ENCODE data around the gene RGS6. TPM values are rescaled to one million over a fixed set of nuclear protein-coding genes. Genes with fewer than 3 reads are reported as not detected.

Gene RGS6
- total and polyA plus RNA-seq, 4 experiments from 2014 or later, result 0.32 TPM; not detected in 3

DNA sequence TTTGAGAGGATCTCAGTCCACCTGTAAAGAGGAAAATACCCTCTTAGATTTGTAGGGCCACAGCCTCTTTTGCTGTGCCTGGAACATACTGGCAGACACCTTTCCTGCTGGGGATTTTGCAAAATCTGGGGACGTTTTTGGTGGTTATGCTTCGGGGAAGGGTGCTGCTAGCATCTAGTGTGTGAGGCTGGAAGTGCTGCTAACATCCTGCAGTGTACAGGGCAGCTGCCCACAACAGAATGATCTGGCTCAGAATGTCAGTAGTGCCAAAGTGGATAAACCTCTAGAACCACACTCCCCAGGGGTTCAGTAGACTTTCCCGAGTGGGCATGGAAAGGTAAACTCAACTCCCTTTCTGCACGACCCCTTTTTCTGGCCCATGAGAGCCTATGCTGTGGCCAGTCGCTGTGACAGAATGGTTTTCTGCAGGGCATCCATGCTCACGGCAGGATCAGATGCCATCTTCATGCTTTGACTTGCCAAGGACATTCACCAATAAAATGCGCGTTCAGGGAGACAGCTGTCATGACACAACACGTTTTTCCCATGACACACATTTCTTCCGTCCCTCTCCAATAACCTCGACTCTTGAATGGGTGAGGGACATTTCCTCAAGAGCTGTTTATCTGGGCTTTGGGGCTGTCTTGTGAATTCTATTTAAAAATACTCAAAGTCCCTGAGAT is 240.9 kb downstream of the RGS6 start:
- Histone ChIP-seq H3K4me3 (ENCODE audit: low read length in 2 of 2) (no peak overlapping the region), H3K9me3 (ENCODE audit: control insufficient read depth in 1 of 2, low read length in 2 of 2) (no peaks in the 10 kb centered on the region), H3K27me3 (ENCODE audit: insufficient read depth, low read length) (peaks cover 3% of the 10 kb centered on the region), H3K27ac (ENCODE audit: low read depth, low read length) (no peak overlapping the region), H3K36me3 (ENCODE audit: insufficient read depth, low read length) (no peaks in the 10 kb centered on the region), H3K4me1 (ENCODE audit: insufficient read depth, low read length) (no peaks in the 10 kb centered on the region)
- Mint-ChIP-seq H3K4me3 (no peak overlapping the region), H3K36me3 (no peaks in the 10 kb centered on the region), H3K4me1 (no peaks in the 10 kb centered on the region), H3K9me3 (peaks cover 0 to 3% (median 0%) of the 10 kb centered on the region in 8 donors), H3K27ac (no peak overlapping the region), H3K27me3 (peaks cover 5 to 19% of the 10 kb centered on the region in 2 donors)
- no peak for DNase-seq
- ChIA-PET CTCF (ENCODE audit: partially characterized antibody) (no interaction called here), POLR2A (ENCODE audit: partially characterized antibody) (no interaction called here)
- intact Hi-C loops (cut with micrococcal nuclease), result no loop called here

DNA sequence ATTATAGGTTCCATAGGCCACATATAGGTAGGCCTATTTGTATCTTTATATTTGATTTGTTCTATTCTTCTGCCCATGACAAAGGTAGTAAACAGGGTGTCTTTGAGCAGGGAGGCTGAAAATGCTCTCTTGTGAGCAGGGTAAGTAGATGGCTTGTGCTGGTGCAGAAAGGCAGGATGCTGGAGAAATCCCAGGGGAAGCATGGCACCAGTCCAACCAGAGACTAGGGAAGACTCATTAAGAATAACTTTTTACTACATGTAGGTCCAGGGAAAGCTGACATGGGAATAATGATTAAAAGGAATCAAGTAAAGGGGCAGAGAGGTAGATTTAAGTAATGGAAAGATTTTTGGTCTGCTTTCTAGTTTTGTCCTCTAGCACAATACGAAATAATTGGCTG is 245.0 kb downstream of the RGS6 start:
- Histone ChIP-seq H3K27ac (ENCODE audit: low read depth, low read length) (no peak overlapping the region), H3K36me3 (ENCODE audit: insufficient read depth, low read length) (no peaks in the 10 kb centered on the region), H3K9me3 (ENCODE audit: control insufficient read depth in 1 of 2, low read length in 2 of 2) (no peaks in the 10 kb centered on the region), H3K4me3 (ENCODE audit: low read length in 2 of 2) (no peak overlapping the region), H3K27me3 (ENCODE audit: insufficient read depth, low read length) (peaks cover 3% of the 10 kb centered on the region), H3K4me1 (ENCODE audit: insufficient read depth, low read length) (no peaks in the 10 kb centered on the region)
- H3K9me3 Mint-ChIP-seq, result peaks cover 0 to 25% (median 14%) of the 10 kb centered on the region in 8 donors
- ChIA-PET POLR2A (ENCODE audit: partially characterized antibody) (no interaction called here), CTCF (ENCODE audit: partially characterized antibody) (no interaction called here)
- no peak overlapping the region for H3K27ac Mint-ChIP-seq
- peaks cover 5 to 28% of the 10 kb centered on the region in 2 donors for H3K27me3 Mint-ChIP-seq
- H3K4me3 Mint-ChIP-seq, result no peak overlapping the region
- H3K36me3 Mint-ChIP-seq, result no peaks in the 10 kb centered on the region
- DNase-seq, result no peak
- H3K4me1 Mint-ChIP-seq, result no peaks in the 10 kb centered on the region
- intact Hi-C loops (cut with micrococcal nuclease), result no loop called here

DNA sequence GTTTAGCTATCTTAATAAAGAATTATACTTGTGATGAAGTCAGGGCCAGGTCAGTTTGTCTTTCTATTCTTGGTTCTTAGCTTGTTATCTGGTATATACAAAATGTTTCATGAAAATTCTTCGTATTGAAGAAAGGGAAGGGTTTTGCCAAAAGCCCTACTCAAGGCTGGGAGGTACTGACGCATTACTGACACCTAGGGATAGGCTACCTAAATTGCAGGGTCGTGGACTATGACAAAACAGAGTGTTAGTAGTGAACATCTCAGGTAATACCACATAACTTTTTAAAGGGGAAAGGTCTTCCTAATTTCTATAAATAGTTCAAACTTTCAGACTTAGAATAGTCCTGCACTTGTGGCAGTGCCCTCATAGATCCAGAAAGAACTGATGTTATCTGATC is 246.3 kb downstream of the RGS6 start:
- Histone ChIP-seq H3K4me1 (ENCODE audit: insufficient read depth, low read length) (no peaks in the 10 kb centered on the region), H3K27ac (ENCODE audit: low read depth, low read length) (no peak overlapping the region), H3K36me3 (ENCODE audit: insufficient read depth, low read length) (no peaks in the 10 kb centered on the region), H3K4me3 (ENCODE audit: low read length in 2 of 2) (no peak overlapping the region), H3K27me3 (ENCODE audit: insufficient read depth, low read length) (peaks cover 3% of the 10 kb centered on the region), H3K9me3 (ENCODE audit: control insufficient read depth in 1 of 2, low read length in 2 of 2) (no peaks in the 10 kb centered on the region)
- no peaks in the 10 kb centered on the region for H3K36me3 Mint-ChIP-seq
- intact Hi-C loops (cut with micrococcal nuclease), result no loop called here
- ChIA-PET CTCF (ENCODE audit: partially characterized antibody) (no interaction called here), POLR2A (ENCODE audit: partially characterized antibody) (no interaction called here)
- H3K27me3 Mint-ChIP-seq, result peaks cover 5 to 21% of the 10 kb centered on the region in 2 donors
- peaks cover 0 to 25% (median 14%) of the 10 kb centered on the region in 8 donors for H3K9me3 Mint-ChIP-seq
- peak overlapping the region in 1 of 7 donors; percentile 30 for H3K27ac Mint-ChIP-seq
- H3K4me3 Mint-ChIP-seq, result no peak overlapping the region
- DNase-seq, result no peak
- H3K4me1 Mint-ChIP-seq, result peaks cover 0 to 8% (median 0%) of the 10 kb centered on the region in 4 donors

DNA sequence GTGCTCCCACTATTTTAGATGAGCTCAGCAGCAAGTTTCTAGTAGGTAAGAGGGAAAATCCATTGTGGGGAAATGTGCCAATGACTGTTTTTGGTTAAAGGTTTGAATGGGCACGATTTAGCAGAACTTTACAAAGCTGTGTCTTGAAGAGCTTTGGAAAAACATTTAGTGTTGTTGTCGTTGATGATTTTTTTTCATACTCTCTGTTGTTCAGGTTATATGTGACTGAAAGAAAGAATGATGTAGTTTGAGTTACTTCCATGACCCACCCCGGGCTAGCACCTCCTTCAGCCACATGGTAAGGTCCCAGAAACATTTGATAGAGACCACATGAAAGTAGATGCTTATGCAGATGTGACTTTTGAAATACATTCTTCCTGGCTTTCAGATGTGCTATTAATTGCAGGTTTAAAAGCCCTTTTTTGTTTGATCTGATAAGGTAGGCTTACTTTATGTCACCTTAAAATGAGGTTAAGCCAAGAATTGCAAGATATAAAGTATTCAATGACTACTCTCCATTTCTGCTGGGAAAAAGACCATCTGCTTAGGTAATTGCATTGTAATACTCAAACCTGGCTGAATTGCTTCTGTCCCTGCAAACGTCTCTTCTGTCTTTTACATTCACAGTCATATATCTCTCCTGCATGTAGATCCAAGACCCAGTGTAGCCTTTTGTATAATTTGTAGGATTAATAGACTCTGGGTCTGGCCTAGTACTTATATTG is 250.6 kb downstream of the RGS6 start:
- H3K4me1 ChIP-seq (ENCODE audit: insufficient read depth, low read length), result no peaks in the 10 kb centered on the region
- no peaks in the 10 kb centered on the region for H3K9me3 ChIP-seq (ENCODE audit: control insufficient read depth in 1 of 2, low read length in 2 of 2)
- no peak overlapping the region for H3K27ac ChIP-seq (ENCODE audit: low read depth, low read length)
- Mint-ChIP-seq H3K4me1 (peaks cover 0 to 8% (median 0%) of the 10 kb centered on the region in 4 donors), H3K36me3 (no peaks in the 10 kb centered on the region), H3K4me3 (no peak overlapping the region), H3K9me3 (peaks cover 0 to 23% (median 14%) of the 10 kb centered on the region in 8 donors), H3K27ac (no peak overlapping the region), H3K27me3 (peaks cover 11 to 14% of the 10 kb centered on the region in 2 donors)
- H3K27me3 ChIP-seq (ENCODE audit: insufficient read depth, low read length), result peaks cover under 1% of the 10 kb centered on the region
- no peaks in the 10 kb centered on the region for H3K36me3 ChIP-seq (ENCODE audit: insufficient read depth, low read length)
- ChIA-PET POLR2A (ENCODE audit: partially characterized antibody) (no interaction called here), CTCF (ENCODE audit: partially characterized antibody) (no interaction called here)
- intact Hi-C loops (cut with micrococcal nuclease), result no loop called here
- H3K4me3 ChIP-seq (ENCODE audit: low read length in 2 of 2), result no peak overlapping the region
- DNase-seq, result no peak

DNA sequence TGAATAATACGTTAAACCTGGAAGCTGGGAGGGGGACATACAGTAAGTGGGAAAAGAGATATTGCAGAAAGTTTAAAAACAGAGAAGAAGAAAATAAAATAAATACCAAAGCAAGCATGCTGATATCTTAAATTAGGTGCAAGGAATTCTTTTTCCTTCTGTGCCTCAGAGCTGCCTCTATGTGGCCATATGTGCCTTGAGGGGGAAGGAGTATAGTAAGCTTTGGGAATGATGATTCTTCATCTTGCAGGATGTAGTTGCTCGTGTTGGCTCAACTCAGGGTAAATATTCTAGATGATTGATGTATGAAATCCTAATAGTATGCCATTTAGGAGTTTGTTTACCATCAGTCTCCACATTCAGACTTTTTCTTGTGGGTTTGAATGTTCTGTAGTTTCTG is 251.4 kb downstream of the RGS6 start:
- Histone ChIP-seq H3K4me3 (ENCODE audit: low read length in 2 of 2) (no peak overlapping the region), H3K36me3 (ENCODE audit: insufficient read depth, low read length) (no peaks in the 10 kb centered on the region), H3K4me1 (ENCODE audit: insufficient read depth, low read length) (no peaks in the 10 kb centered on the region), H3K9me3 (ENCODE audit: control insufficient read depth in 1 of 2, low read length in 2 of 2) (no peaks in the 10 kb centered on the region), H3K27me3 (ENCODE audit: insufficient read depth, low read length) (no peaks in the 10 kb centered on the region), H3K27ac (ENCODE audit: low read depth, low read length) (no peak overlapping the region)
- Mint-ChIP-seq H3K27me3 (peaks cover 8 to 12% of the 10 kb centered on the region in 2 donors), H3K4me3 (no peak overlapping the region), H3K4me1 (peaks cover 0 to 8% (median 0%) of the 10 kb centered on the region in 4 donors), H3K9me3 (peaks cover 0 to 18% (median 14%) of the 10 kb centered on the region in 8 donors), H3K27ac (no peak overlapping the region), H3K36me3 (no peaks in the 10 kb centered on the region)
- ChIA-PET CTCF (ENCODE audit: partially characterized antibody) (no interaction called here), POLR2A (ENCODE audit: partially characterized antibody) (no interaction called here)
- intact Hi-C loops (cut with micrococcal nuclease), result no loop called here
- DNase-seq, result no peak

DNA sequence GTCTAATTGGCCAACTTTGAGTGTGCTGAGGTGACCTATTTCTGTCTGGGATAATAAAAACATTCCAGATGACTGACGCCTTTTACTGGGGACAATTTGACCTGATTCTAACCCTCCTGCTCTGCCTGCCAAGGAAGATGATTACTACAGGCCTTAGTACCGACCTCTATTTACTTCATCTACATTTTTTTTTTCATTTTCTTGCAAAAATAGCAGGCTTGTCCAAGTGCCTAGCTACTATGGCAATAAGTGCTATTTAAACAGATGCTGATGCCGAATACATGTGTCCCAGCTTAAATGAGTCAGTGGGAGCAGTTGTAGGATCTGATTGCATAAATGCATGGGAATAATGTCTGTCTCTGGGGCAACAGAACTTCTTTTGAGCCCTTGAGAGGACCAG is 254.3 kb downstream of the RGS6 start:
- Mint-ChIP-seq H3K27me3 (peaks cover 4 to 7% of the 10 kb centered on the region in 2 donors), H3K4me1 (peaks cover 0 to 8% (median 0%) of the 10 kb centered on the region in 4 donors), H3K27ac (no peak overlapping the region), H3K9me3 (peaks cover 0 to 2% (median 0%) of the 10 kb centered on the region in 8 donors), H3K36me3 (no peaks in the 10 kb centered on the region), H3K4me3 (no peak overlapping the region)
- Histone ChIP-seq H3K4me3 (ENCODE audit: low read length in 2 of 2) (no peak overlapping the region), H3K4me1 (ENCODE audit: insufficient read depth, low read length) (no peaks in the 10 kb centered on the region), H3K27me3 (ENCODE audit: insufficient read depth, low read length) (no peaks in the 10 kb centered on the region), H3K9me3 (ENCODE audit: control insufficient read depth in 1 of 2, low read length in 2 of 2) (no peaks in the 10 kb centered on the region), H3K36me3 (ENCODE audit: insufficient read depth, low read length) (no peaks in the 10 kb centered on the region), H3K27ac (ENCODE audit: low read depth, low read length) (no peak overlapping the region)
- intact Hi-C loops (cut with micrococcal nuclease), result no loop called here
- no peak for DNase-seq
- ChIA-PET POLR2A (ENCODE audit: partially characterized antibody) (no interaction called here), CTCF (ENCODE audit: partially characterized antibody) (no interaction called here)

DNA sequence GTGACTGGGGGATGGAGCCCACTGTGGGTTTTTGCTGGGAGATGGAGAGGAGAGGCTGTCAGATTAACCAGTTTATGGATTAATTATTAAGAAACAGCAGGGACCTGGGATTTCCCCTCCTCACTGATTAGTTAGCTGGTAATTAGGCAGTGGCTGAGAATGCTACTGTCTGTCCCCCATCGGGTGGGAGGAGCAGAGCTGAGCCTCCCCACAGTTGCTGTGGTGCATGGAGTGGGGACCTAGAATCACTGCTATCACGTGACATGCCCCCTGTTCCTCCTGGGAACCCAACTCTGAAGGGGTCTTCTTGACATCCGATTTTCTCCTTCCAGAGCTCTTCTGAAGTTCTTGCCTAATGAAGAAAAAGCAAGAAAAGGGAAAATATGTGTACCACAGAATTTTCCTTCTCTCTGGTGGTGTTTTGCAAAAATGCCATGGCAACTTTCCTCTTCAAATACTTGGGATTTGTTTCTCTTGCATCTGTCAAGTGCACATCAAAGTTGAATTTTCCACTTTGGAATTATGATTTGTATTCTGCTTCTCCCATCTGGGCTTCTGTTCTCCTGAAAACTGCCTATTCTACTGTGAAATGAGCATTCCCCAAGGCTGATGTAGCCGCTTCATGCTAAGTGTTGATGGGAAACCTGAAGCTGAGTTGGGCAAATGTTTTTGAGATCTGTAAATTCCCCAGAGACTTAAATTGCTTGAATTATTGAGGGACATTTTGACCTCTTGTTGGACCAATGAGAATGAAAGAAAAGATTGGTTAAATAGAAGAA is 264.2 kb downstream of the RGS6 start:
- Mint-ChIP-seq H3K4me3 (no peak overlapping the region), H3K9me3 (peaks cover 0 to 8% (median 0%) of the 10 kb centered on the region in 8 donors), H3K36me3 (no peaks in the 10 kb centered on the region), H3K4me1 (no peaks in the 10 kb centered on the region), H3K27ac (no peak overlapping the region), H3K27me3 (peaks cover 2 to 9% of the 10 kb centered on the region in 2 donors)
- no peak overlapping the region for H3K27ac ChIP-seq (ENCODE audit: low read depth, low read length)
- DNase-seq, result no peak
- no peaks in the 10 kb centered on the region for H3K27me3 ChIP-seq (ENCODE audit: insufficient read depth, low read length)
- H3K9me3 ChIP-seq (ENCODE audit: control insufficient read depth in 1 of 2, low read length in 2 of 2), result no peaks in the 10 kb centered on the region
- POLR2A ChIA-PET (ENCODE audit: partially characterized antibody), result no interaction called here
- no peak overlapping the region for H3K4me3 ChIP-seq (ENCODE audit: low read length in 2 of 2)
- H3K4me1 ChIP-seq (ENCODE audit: insufficient read depth, low read length), result no peaks in the 10 kb centered on the region
- no peaks in the 10 kb centered on the region for H3K36me3 ChIP-seq (ENCODE audit: insufficient read depth, low read length)
- CTCF ChIA-PET (ENCODE audit: partially characterized antibody), result no interaction called here
- intact Hi-C loops (cut with micrococcal nuclease), result no loop called here
